HCT116 (cell line): ENCODE data around the gene CYP51A1. TPM values are rescaled to one million over a fixed set of nuclear protein-coding genes. Genes with fewer than 3 reads are reported as not detected.
"Not testable (repeated sequence)": the region's sequence is repeated elsewhere in the genome, so short reads cannot be mapped to it uniquely, and the experiment has no call there.

Source experiments
- ATAC-seq: fragments of 200-7000 bp; cut with Tn5 transposase; 2 replicates; pipeline ENCODE4 v1.9.1; 2020; ENCODE audit warnings: mild to moderate bottlenecking, moderate library complexity
- BruUV-seq: library from RNA; stranded (reverse); fragments of 400-500 nt; replicated peaks from 2 replicates; lab custom pipeline; 2021; lab: Mats Ljungman, UMichigan
- CTCF ChIA-PET: fragments of 300-600 bp; sonication (Branson Sonifier 250); formaldehyde crosslinking; loops from one replicate; lab custom pipeline; 2021; ENCODE audit warnings: antibody characterized with exemption; lab: Charles Lee
- POLR2A ChIA-PET: fragments of 300-600, 350-600 bp; sonication (Branson Sonifier 250); formaldehyde crosslinking; loops from one replicate; lab custom pipeline; 2021; ENCODE audit warnings: antibody characterized with exemption; lab: Charles Lee
- RAD21 ChIA-PET, 2 experiments: fragments of 300-600 bp; sonication (Branson Sonifier 250); formaldehyde crosslinking; loops; one replicate each; lab custom pipeline; 2023; ENCODE audit warnings: low total read pairs in 2 of 2; ENCODE audit not compliant: uncharacterized antibody in 2 of 2, unreplicated experiment in 2 of 2, low non-redundant PET in 1 of 2; lab: Charles Lee
- DNase-seq: peaks from one replicate; pipeline ENCODE4 v3.0.0-alpha.2; 2010; ENCODE audit warnings: low read depth, low spot score
- H2AFZ ChIP-seq: fragments of 200-600 bp; shearing (Covaris generic), sonication (generic); 2 replicates; pipeline ENCODE4 v1.6.1; 2017; ENCODE audit warnings: low read depth, mixed run types, mixed read lengths, antibody characterized with exemption, low read length; ENCODE audit not compliant: poor library complexity, severe bottlenecking
- H3K27ac ChIP-seq: 2 replicates; pipeline ENCODE4 v1.5.1; 2012; ENCODE audit warnings: low read depth, low read length
- H3K27me3 ChIP-seq: fragments of 200-600 bp; sonication (generic); 2 replicates; pipeline ENCODE4 v1.6.1; 2016; ENCODE audit warnings: mixed run types, low read length, mixed read lengths; ENCODE audit not compliant: insufficient read depth
- H3K36me3 ChIP-seq, 2 experiments: fragments of 200-500 bp in 1 of 2; fragments of 200-600 bp in 1 of 2; sonication (Bioruptor generic) in 1 of 2; sonication (generic) in 1 of 2; 2 replicates each; pipeline versions ENCODE4 v1.5.1 to v1.6.1; 2014 to 2016; ENCODE audit warnings: low read length in 2 of 2, inconsistent platforms in 1 of 2, mixed read lengths in 1 of 2, mixed run types in 1 of 2; ENCODE audit not compliant: insufficient read depth in 2 of 2, control insufficient read depth in 1 of 2
- H3K4me1 ChIP-seq, 2 experiments: fragments of 200-600 bp in 1 of 2; sonication (generic) in 1 of 2; 2 replicates each; pipeline versions ENCODE4 v1.5.1 to v1.6.1; 2012 to 2017; ENCODE audit warnings: low read length in 2 of 2, inconsistent platforms in 1 of 2, mild to moderate bottlenecking in 1 of 2, mixed read lengths in 1 of 2, mixed run types in 1 of 2, moderate library complexity in 1 of 2; ENCODE audit not compliant: insufficient read depth in 2 of 2, control insufficient read depth in 1 of 2
- H3K4me2 ChIP-seq: fragments of 200-600 bp; sonication (generic); 2 replicates; pipeline ENCODE4 v1.6.1; 2017; ENCODE audit warnings: mixed run types, low read length, mixed read lengths
- H3K4me3 ChIP-seq, 2 experiments: fragments of 200-600 bp in 1 of 2; sonication (generic) in 1 of 2; replicated peaks in 1 of 2; 2 replicates each; pipeline ENCODE4 v1.5.1; 2011 to 2016; ENCODE audit warnings: low read length in 2 of 2, control low read depth in 1 of 2, low read depth in 1 of 2, mild to moderate bottlenecking in 1 of 2, mixed read lengths in 1 of 2, mixed run types in 1 of 2
- H3K79me2 ChIP-seq: fragments of 200-600 bp; sonication (generic); 2 replicates; pipeline ENCODE4 v1.6.1; 2017; ENCODE audit warnings: mild to moderate bottlenecking, mixed run types, low read length, moderate library complexity, mixed read lengths; ENCODE audit not compliant: insufficient read depth
- H3K9ac ChIP-seq: fragments of 200-600 bp; sonication (generic); 2 replicates; pipeline ENCODE4 v1.6.1; 2016; ENCODE audit warnings: low read length, mixed read lengths
- H3K9me2 ChIP-seq: fragments of 200-600 bp; sonication (generic), shearing (Covaris generic); 2 replicates; pipeline ENCODE4 v1.6.1; 2017; ENCODE audit warnings: mixed run types, mild to moderate bottlenecking, moderate library complexity; ENCODE audit not compliant: insufficient read depth
- H3K9me3 ChIP-seq, 2 experiments: fragments of 200-500 bp in 1 of 2; fragments of 200-600 bp in 1 of 2; sonication (Bioruptor generic) in 1 of 2; sonication (generic) in 1 of 2; 2 replicates each; pipeline ENCODE4 v1.6.1; 2014 to 2017; ENCODE audit warnings: low read length in 2 of 2, mixed read lengths in 2 of 2, inconsistent platforms in 1 of 2, low read depth in 1 of 2, mild to moderate bottlenecking in 1 of 2, mixed run types in 1 of 2, moderate library complexity in 1 of 2; ENCODE audit not compliant: control insufficient read depth in 1 of 2, insufficient read depth in 1 of 2
- H4K20me1 ChIP-seq: fragments of 200-600 bp; sonication (generic), shearing (Covaris generic); 2 replicates; pipeline ENCODE4 v1.6.1; 2017; ENCODE audit warnings: mixed run types, mild to moderate bottlenecking, moderate library complexity; ENCODE audit not compliant: insufficient read depth
- CEBPB ChIP-seq: IDR thresholded peaks from 2 replicates; pipeline ENCODE4 v1.6.1; 2012; ENCODE audit warnings: low read depth
- CTCF ChIP-seq, 3 experiments: fragments of 200-600 bp in 1 of 3; sonication (generic) in 1 of 3; IDR thresholded peaks in 2 of 3; conservative IDR thresholded peaks in 1 of 3; 2 replicates each; pipeline ENCODE4 v1.5.1; 2012 to 2017; ENCODE audit warnings: low read depth in 2 of 3, low read length in 2 of 3, antibody characterized with exemption in 1 of 3, borderline replicate concordance in 1 of 3, control low read depth in 1 of 3, mild to moderate bottlenecking in 1 of 3, mixed read lengths in 1 of 3, mixed run types in 1 of 3, moderate library complexity in 1 of 3; ENCODE audit not compliant: insufficient read depth in 1 of 3
- EGR1 ChIP-seq: IDR thresholded peaks from 2 replicates; pipeline ENCODE4 v1.6.1; 2012; ENCODE audit warnings: low read depth
- ELF1 ChIP-seq: IDR thresholded peaks from 2 replicates; pipeline ENCODE4 v1.6.1; 2012; ENCODE audit warnings: low read depth, borderline replicate concordance
- EZH2phosphoT487 ChIP-seq: fragments of 200-600 bp; IDR thresholded peaks from 2 replicates; pipeline ENCODE4 v1.6.1; 2018; ENCODE audit warnings: antibody characterized with exemption, borderline replicate concordance
- MAX ChIP-seq: IDR thresholded peaks from 2 replicates; pipeline ENCODE4 v1.6.1; 2012
- POLR2A ChIP-seq: IDR thresholded peaks from 2 replicates; pipeline ENCODE4 v1.7.0; 2011; ENCODE audit warnings: borderline replicate concordance; ENCODE audit not compliant: insufficient read depth, insufficient read length; ENCODE audit errors: extremely low read depth
- RAD21 ChIP-seq: IDR thresholded peaks from 2 replicates; pipeline ENCODE4 v1.6.1; 2012; ENCODE audit warnings: low read depth, mild to moderate bottlenecking
- SP1 ChIP-seq: IDR thresholded peaks from 2 replicates; pipeline ENCODE4 v1.6.1; 2012; ENCODE audit warnings: low read depth
- TCF7L2 ChIP-seq: IDR thresholded peaks from 2 replicates; pipeline ENCODE4 v1.7.0; 2011; ENCODE audit warnings: borderline replicate concordance, inconsistent platforms; ENCODE audit not compliant: insufficient read depth, insufficient read length; ENCODE audit errors: extremely low read depth
- YY1 ChIP-seq: IDR thresholded peaks from 2 replicates; pipeline ENCODE4 v1.6.1; 2011; ENCODE audit warnings: low read length, low read depth, moderate library complexity, mild to moderate bottlenecking; ENCODE audit not compliant: insufficient replicate concordance; ENCODE audit errors: extremely low read depth
- intact Hi-C: fragments of 100-400 bp; cut with micrococcal nuclease; formaldehyde crosslinking; loops from 2 replicates; pipeline ENCODE4 v1.10.0; 2022
- total RNA-seq: library from RNA; stranded (reverse); gene quantifications from one replicate; pipeline ENCODE4 v1.2.1, GENCODE V29; 2021; ENCODE audit not compliant: unreplicated experiment

Gene CYP51A1
- total RNA-seq, 1 experiment from 2014 or later, result 85.7 TPM

- H3K4me2 ChIP-seq, H3K9me2 ChIP-seq, H3K36me3 ChIP-seq, CTCF ChIA-PET, H3K4me3 ChIP-seq, H3K9ac ChIP-seq, H2AFZ ChIP-seq, intact Hi-C loops, H4K20me1 ChIP-seq, H3K27ac ChIP-seq, H3K79me2 ChIP-seq, ATAC-seq, H3K9me3 ChIP-seq, DNase-seq, H3K27me3 ChIP-seq, H3K4me1 ChIP-seq, BruUV-seq, RAD21 ChIA-PET: not testable (repeated sequence)
- POLR2A ChIA-PET, result interaction anchor here (1.6 kb wide), 1 partner anchor 9 kb away, joined by 4 read pairs; the partner anchor contains the start of gene CYP51A1
These were observed 9.1 kb upstream of the CYP51A1 start for GRCh38 chr7:92143192-92143880.

GRCh38 chr7:92142791-92143190 is 8.5 kb upstream of the CYP51A1 start:
- H3K36me3 ChIP-seq, POLR2A ChIA-PET, H2AFZ ChIP-seq, H3K9ac ChIP-seq, H3K79me2 ChIP-seq, DNase-seq, H3K4me2 ChIP-seq, H3K4me1 ChIP-seq, RAD21 ChIA-PET, ATAC-seq, H3K4me3 ChIP-seq, H3K27me3 ChIP-seq, BruUV-seq, intact Hi-C loops, CTCF ChIA-PET, H3K9me3 ChIP-seq, H4K20me1 ChIP-seq, H3K27ac ChIP-seq, H3K9me2 ChIP-seq: not testable (repeated sequence)

GRCh38 chr7:92141161-92141560 is 6.9 kb upstream of the CYP51A1 start:
- Histone ChIP-seq H3K4me2 (no peak overlapping the region), H3K9me3 (no peaks in the 10 kb centered on the region), H3K27ac (no peak overlapping the region), H3K9me2 (no peaks in the 10 kb centered on the region), H2AFZ (no peak overlapping the region), H3K4me1 (no peaks in the 10 kb centered on the region), H3K4me3 (no peak overlapping the region), H3K9ac (no peak overlapping the region), H3K27me3 (no peaks in the 10 kb centered on the region), H3K36me3 (no peaks in the 10 kb centered on the region), H3K79me2 (no peaks in the 10 kb centered on the region), H4K20me1 (no peaks in the 10 kb centered on the region)
- CTCF ChIA-PET, result no interaction called here
- RAD21 ChIA-PET, result no interaction called here
- ATAC-seq (no peak), DNase-seq (no peak)
- intact Hi-C loops, result no loop called here
- POLR2A ChIA-PET, result no interaction called here
- no TSS peak for BruUV-seq
- no peak for TF ChIP-seq YY1
- no peak for TF ChIP-seq MAX
- TF ChIP-seq CTCF (IDR thresholded peaks at IDR 0.05 in 2 of 3, conservative IDR thresholded peaks at IDR 0.05 in 1 of 3; ENCODE audit: borderline replicate concordance in 1 of 3, insufficient read depth in 1 of 3, low read depth in 2 of 3, low read length in 2 of 3), result no peak
- no peak for TF ChIP-seq TCF7L2
- TF ChIP-seq SP1, result no peak
- no peak for TF ChIP-seq CEBPB
- no peak for TF ChIP-seq EGR1
- TF ChIP-seq RAD21, result no peak
- TF ChIP-seq POLR2A, result no peak
- TF ChIP-seq ELF1, result no peak
- no peak for TF ChIP-seq EZH2phosphoT487
